ENCODE data around the gene ZBTB46. TPM values are rescaled to one million over a fixed set of nuclear protein-coding genes. Genes with fewer than 3 reads are reported as not detected.

The ZBTB46 gene
- total RNA-seq, 1 donor from 2014 or later = 13.5 TPM

- intact Hi-C loops (cut with DNase I) = no loop called here
- ATAC-seq (ENCODE audit: poor library complexity) = no peak
- no peak for DNase-seq
Observed at GRCh38 chr20:63744574-63745423, 86.3 kb downstream of the ZBTB46 start.

GRCh38 chr20:63744158-63744557, 86.9 kb downstream of the ZBTB46 start:
- no peak for DNase-seq
- ATAC-seq (ENCODE audit: poor library complexity) = no peak
- intact Hi-C loops (cut with DNase I) = no loop called here

GRCh38 chr20:63743210-63743970, 87.7 kb downstream of the ZBTB46 start:
- intact Hi-C loops (cut with DNase I) = no loop called here
- DNase-seq (no peak), ATAC-seq (ENCODE audit: poor library complexity) (no peak)

- ATAC-seq (ENCODE audit: poor library complexity) (no peak), DNase-seq (no peak)
- intact Hi-C loops (cut with DNase I) = no loop called here
Observed at GRCh38 chr20:63742381-63743024, 88.6 kb downstream of the ZBTB46 start.

GRCh38 chr20:63741676-63742380, 89.2 kb downstream of the ZBTB46 start:
- DNase-seq (no peak), ATAC-seq (ENCODE audit: poor library complexity) (no peak)
- intact Hi-C loops (cut with DNase I) = no loop called here

- intact Hi-C loops (cut with DNase I) = no loop called here
- ATAC-seq (ENCODE audit: poor library complexity) (no peak), DNase-seq (no peak)
Observed at GRCh38 chr20:63741354-63741675, 89.7 kb downstream of the ZBTB46 start.

GRCh38 chr20:63740627-63741353, 90.3 kb downstream of the ZBTB46 start:
- intact Hi-C loops (cut with DNase I) = no loop called here
- ATAC-seq (ENCODE audit: poor library complexity) = peak; percentile 81
- DNase-seq = peak; percentile 97

- DNase-seq (peak; percentile 71), ATAC-seq (ENCODE audit: poor library complexity) (peak; percentile 8)
- intact Hi-C loops (cut with DNase I) = no loop called here
Observed at GRCh38 chr20:63740070-63740626, 90.9 kb downstream of the ZBTB46 start.

GRCh38 chr20:63739130-63740069, 91.7 kb downstream of the ZBTB46 start, which contains the start of gene SLC2A4RG:
TSS of gene SLC2A4RG (plus strand) at chr20:63739776. CDS start at chr20:63739913, 137 bp downstream.
- peak; percentile 88 for DNase-seq

GRCh38 chr20:63738687-63739129, 92.4 kb downstream of the ZBTB46 start:
- peak; percentile 53 for ATAC-seq (ENCODE audit: poor library complexity)
- DNase-seq = peak; percentile 84
- intact Hi-C loops (cut with DNase I) = no loop called here

More at GRCh38 chr20:63739130-63740069, 91.7 kb downstream of the ZBTB46 start, which contains the start of gene SLC2A4RG:
- intact Hi-C loops (cut with DNase I) = no loop called here
- peak; percentile 68 for ATAC-seq (ENCODE audit: poor library complexity)

GRCh38 chr20:63737945-63738686, 92.9 kb downstream of the ZBTB46 start:
- DNase-seq (no peak), ATAC-seq (ENCODE audit: poor library complexity) (no peak)
- intact Hi-C loops (cut with DNase I) = no loop called here

- no peak for ATAC-seq (ENCODE audit: poor library complexity)
- intact Hi-C loops (cut with DNase I) = no loop called here
Observed at GRCh38 chr20:63737695-63737944, 93.4 kb downstream of the ZBTB46 start.

GRCh38 chr20:63736893-63737694, 94.0 kb downstream of the ZBTB46 start:
- intact Hi-C loops (cut with DNase I) = no loop called here
- DNase-seq = no peak
- no peak for ATAC-seq (ENCODE audit: poor library complexity)

More at GRCh38 chr20:63737695-63737944, 93.4 kb downstream of the ZBTB46 start:
- no peak for DNase-seq

- DNase-seq = no peak
- intact Hi-C loops (cut with DNase I) = no loop called here
- ATAC-seq (ENCODE audit: poor library complexity) = no peak
Observed at GRCh38 chr20:63735859-63736718, 95.0 kb downstream of the ZBTB46 start, which contains the start of gene LIME1. TSS of gene LIME1 (plus strand) at chr20:63736664. CDS start at chr20:63737550, 886 bp downstream.
